Activated gamma-delta T cell (primary cell): ENCODE results near the gene RBP5.

Experiments
- DNase-seq: peaks from one replicate; lab custom pipeline; 2025; lab: John Stamatoyannopoulos, UW

The RBP5 gene

GRCh38 chr12:7073946-7074345 lies 54.7 kb downstream of the RBP5 start:
- DNase-seq = no peak
